Dermis microvascular lymphatic vessel endothelial cell (primary cell): Measurements from ENCODE around the gene COMT. TPM values are rescaled to one million over a fixed set of nuclear protein-coding genes. Genes with fewer than 3 reads are reported as not detected.

Source experiments
- DNase-seq, 2 donors: peaks; one replicate each; pipeline versions ENCODE4 v3.0.0 to v3.0.0-alpha.2; 2010; ENCODE audit warnings: low read depth in 2 of 2
- total RNA-seq: library from RNA; depleted of rRNA; stranded (reverse); fragments of >200 nt; gene quantifications from 2 replicates; pipeline ENCODE4 v1.2.1, GENCODE V29; 2014

The COMT gene
- total RNA-seq, 1 donor from 2014 or later: 253 TPM

GRCh38 chr22:19957445-19957844 is 15.9 kb downstream of the COMT start:
- DNase-seq: no peak

- DNase-seq: no peak
Measured at GRCh38 chr22:19958083-19959042, 16.8 kb downstream of the COMT start.

- DNase-seq: peak; percentile 62 to 88
Measured at GRCh38 chr22:19959043-19959586, 17.5 kb downstream of the COMT start.

- no peak for DNase-seq
Measured at GRCh38 chr22:19959587-19960490, 18.3 kb downstream of the COMT start.

GRCh38 chr22:19960491-19961200 is 19.1 kb downstream of the COMT start:
- DNase-seq: no peak

GRCh38 chr22:19961201-19961580 is 19.6 kb downstream of the COMT start:
- no peak for DNase-seq

GRCh38 chr22:19961868-19962245 is 20.3 kb downstream of the COMT start:
- DNase-seq: no peak

GRCh38 chr22:19962246-19962908 is 20.8 kb downstream of the COMT start:
- DNase-seq: peak in 1 of 2 donors; percentile 86

GRCh38 chr22:19962909-19963806 is 21.6 kb downstream of the COMT start:
- peak in 1 of 2 donors; percentile 69 for DNase-seq

GRCh38 chr22:19963863-19964642 is 22.5 kb downstream of the COMT start:
- DNase-seq: no peak

- no peak for DNase-seq
Measured at GRCh38 chr22:19964701-19965386, 23.3 kb downstream of the COMT start.

- DNase-seq: no peak
Measured at GRCh38 chr22:19965771-19966709, 24.5 kb downstream of the COMT start.

- DNase-seq: peak; percentile 52 to 56
Measured at GRCh38 chr22:19966908-19967750, 25.6 kb downstream of the COMT start.

GRCh38 chr22:19967850-19968449 is 26.4 kb downstream of the COMT start:
- no peak for DNase-seq

GRCh38 chr22:19968450-19968891 is 26.9 kb downstream of the COMT start:
- no peak for DNase-seq
